ENCODE measurements around the gene NHS.

NHS gene

DNA sequence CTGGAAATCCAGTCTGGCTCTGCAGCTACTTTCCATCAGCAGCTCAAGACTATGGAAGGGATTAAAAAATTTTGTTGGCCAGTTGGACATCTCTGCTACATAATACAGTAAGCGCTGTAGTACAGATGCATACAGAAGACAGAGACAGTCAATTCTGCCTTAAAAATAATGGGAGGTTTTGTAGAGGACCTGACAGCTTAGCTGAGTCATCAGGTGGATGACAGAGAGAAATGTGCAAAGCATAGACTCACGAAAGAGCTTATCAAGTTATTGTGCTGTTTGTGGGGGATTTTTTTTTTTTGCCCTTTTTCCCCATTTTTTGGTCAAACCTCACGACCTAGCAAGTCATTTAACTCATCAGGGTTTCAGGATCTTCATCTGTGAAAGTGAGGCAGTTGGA, 213.3 kb downstream of the NHS start:
- Histone ChIP-seq H3K27ac (no peak overlapping the region), H3K4me3 (no peak overlapping the region), H3K4me1 (peaks cover 0 to 21% (median 3%) of the 10 kb centered on the region in 4 donors), H3K9me3 (no peaks in the 10 kb centered on the region), H3K36me3 (no peaks in the 10 kb centered on the region), H3K27me3 (no peaks in the 10 kb centered on the region)
- TF ChIP-seq, protein P1, sequence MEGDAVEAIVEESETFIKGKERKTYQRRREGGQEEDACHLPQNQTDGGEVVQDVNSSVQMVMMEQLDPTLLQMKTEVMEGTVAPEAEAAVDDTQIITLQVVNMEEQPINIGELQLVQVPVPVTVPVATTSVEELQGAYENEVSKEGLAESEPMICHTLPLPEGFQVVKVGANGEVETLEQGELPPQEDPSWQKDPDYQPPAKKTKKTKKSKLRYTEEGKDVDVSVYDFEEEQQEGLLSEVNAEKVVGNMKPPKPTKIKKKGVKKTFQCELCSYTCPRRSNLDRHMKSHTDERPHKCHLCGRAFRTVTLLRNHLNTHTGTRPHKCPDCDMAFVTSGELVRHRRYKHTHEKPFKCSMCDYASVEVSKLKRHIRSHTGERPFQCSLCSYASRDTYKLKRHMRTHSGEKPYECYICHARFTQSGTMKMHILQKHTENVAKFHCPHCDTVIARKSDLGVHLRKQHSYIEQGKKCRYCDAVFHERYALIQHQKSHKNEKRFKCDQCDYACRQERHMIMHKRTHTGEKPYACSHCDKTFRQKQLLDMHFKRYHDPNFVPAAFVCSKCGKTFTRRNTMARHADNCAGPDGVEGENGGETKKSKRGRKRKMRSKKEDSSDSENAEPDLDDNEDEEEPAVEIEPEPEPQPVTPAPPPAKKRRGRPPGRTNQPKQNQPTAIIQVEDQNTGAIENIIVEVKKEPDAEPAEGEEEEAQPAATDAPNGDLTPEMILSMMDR (IDR thresholded peaks at IDR 0.05) = no peak
- intact Hi-C loops (cut with DNase I; ENCODE audit: low total_unique reads) = no loop called here
- no peak for DNase-seq

DNA sequence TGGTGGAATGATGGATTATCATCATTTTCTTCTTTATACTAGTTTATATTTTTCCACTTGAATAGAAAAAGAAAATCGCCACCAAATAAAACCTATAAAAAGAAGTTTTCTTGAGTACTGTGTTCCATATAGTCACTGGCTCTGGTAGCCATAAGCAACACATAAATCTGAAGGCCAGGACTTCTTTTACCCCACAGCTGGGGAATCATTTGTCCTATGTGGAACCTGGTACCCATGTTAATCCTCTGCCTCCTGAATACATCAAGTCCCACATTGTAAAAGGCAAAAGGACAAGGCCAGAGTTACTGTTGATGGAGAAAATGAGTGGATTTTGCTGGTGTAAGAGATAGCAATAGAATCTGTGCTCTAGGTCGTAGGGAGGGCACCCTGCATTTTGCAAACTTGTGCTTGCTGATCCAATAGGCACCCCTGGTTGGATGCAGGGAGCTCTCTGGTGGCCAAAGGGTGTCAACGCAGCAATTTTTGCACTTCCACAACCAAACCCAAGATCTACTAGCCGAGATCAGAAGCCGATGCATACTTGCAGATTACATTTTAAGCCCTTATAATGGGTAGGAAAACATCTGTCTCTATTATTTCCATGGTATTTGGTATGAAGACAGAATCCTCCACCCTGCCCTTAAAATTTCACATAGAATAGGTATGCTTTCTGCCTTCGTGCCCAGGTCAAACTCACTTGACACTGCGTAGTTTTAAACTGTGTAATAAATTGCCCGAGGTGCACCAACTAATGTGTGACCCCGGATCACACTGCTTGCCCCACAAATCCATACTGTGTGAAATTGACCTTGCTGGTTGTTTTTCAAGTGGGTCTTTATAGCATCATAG, 216.1 kb downstream of the NHS start:
- Histone ChIP-seq H3K27me3 (no peaks in the 10 kb centered on the region), H3K4me3 (peak overlapping the region; percentile 28 to 32), H3K36me3 (no peaks in the 10 kb centered on the region), H3K4me1 (peaks cover 0 to 41% (median 9%) of the 10 kb centered on the region in 4 donors), H3K27ac (peak overlapping the region; percentile 57 to 75), H3K9me3 (no peaks in the 10 kb centered on the region)
- intact Hi-C loops (cut with DNase I; ENCODE audit: low total_unique reads) = loop anchor here (2.0 kb wide), 1 partner anchor 214 kb away; no protein-coding TSS in a partner anchor
- DNase-seq = peak; percentile 69 to 77
- TF ChIP-seq, protein P1 (IDR thresholded peaks at IDR 0.05) = peak; percentile 65

DNA sequence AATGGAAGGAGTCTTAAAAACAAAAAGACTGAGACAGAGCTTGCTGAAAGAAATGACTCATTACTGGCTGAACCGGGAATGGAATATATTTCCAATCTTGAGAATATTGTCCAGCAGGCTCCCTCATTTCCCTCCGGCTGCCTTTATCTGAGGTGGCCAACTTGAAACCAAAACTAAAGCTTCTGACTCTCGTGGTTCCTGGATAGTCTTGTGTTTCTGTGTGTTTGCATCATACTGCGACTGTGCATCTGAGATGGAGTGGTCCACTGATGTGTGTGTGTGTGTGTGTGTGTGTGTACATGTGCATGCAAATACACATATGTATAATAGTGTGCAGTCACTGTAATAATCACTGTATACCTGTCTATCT, 216.7 kb downstream of the NHS start:
- Histone ChIP-seq H3K36me3 (no peaks in the 10 kb centered on the region), H3K27me3 (no peaks in the 10 kb centered on the region), H3K4me3 (peak overlapping the region; percentile 28 to 32), H3K27ac (peak overlapping the region; percentile 57 to 75), H3K9me3 (no peaks in the 10 kb centered on the region), H3K4me1 (peaks cover 0 to 47% (median 13%) of the 10 kb centered on the region in 4 donors)
- intact Hi-C loops (cut with DNase I; ENCODE audit: low total_unique reads) = loop anchor here (2.0 kb wide), 1 partner anchor 215 kb away; no protein-coding TSS in a partner anchor
- peak in 1 of 2 donors; percentile 22 for DNase-seq
- TF ChIP-seq, protein P1 (IDR thresholded peaks at IDR 0.05) = no peak

DNA sequence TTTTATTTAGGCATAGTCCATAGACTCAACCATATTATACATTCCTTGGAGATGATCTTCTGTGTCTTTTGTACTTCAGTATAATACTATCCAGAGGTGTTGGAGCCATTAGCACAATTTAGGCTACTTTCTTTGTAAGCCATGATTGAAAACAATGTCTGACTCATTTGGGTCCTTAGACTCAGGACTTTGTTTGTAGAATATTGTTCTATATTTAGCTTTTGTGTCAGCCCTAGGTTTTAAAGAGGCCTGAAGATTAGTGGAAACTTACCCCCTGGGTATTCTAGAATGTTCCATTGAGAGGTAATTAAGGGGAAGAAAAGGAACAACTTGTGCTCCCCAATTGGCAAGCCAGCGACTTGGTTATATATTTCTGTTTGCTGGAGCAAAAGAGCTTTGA, 217.1 kb downstream of the NHS start:
- intact Hi-C loops (cut with DNase I; ENCODE audit: low total_unique reads) = no loop called here
- H3K4me3 ChIP-seq = peak overlapping the region; percentile 28 to 32
- peak overlapping the region; percentile 57 to 75 for H3K27ac ChIP-seq
- peaks cover 0 to 51% (median 14%) of the 10 kb centered on the region in 4 donors for H3K4me1 ChIP-seq
- TF ChIP-seq, protein P1 (IDR thresholded peaks at IDR 0.05) = no peak
- H3K27me3 ChIP-seq = no peaks in the 10 kb centered on the region
- no peaks in the 10 kb centered on the region for H3K36me3 ChIP-seq
- no peak for DNase-seq
- no peaks in the 10 kb centered on the region for H3K9me3 ChIP-seq

DNA sequence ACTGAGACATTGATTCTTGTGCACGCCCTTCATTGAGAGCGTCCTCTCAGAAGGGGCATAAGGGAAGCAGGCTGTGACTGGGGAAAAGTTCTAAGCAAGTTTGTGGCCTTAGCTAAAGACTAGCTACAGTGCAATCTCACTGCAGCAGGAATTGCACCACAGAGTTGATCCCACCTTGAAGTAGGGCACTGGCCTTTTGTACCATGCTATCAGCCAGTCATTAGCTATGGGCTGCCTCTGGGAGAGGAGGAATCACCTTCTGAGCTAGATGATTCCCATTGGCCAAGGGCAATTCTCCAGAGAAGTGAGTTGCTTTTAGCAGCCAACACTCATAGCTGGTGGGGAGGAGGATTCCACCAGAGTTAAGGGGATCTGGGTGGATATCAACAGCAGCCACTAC, 219.7 kb downstream of the NHS start:
- no peak for DNase-seq
- no peaks in the 10 kb centered on the region for H3K36me3 ChIP-seq
- no peak overlapping the region for H3K4me3 ChIP-seq
- no peaks in the 10 kb centered on the region for H3K27me3 ChIP-seq
- TF ChIP-seq, protein P1 (IDR thresholded peaks at IDR 0.05) = no peak
- H3K9me3 ChIP-seq = no peaks in the 10 kb centered on the region
- intact Hi-C loops (cut with DNase I; ENCODE audit: low total_unique reads) = no loop called here
- peak overlapping the region in 1 of 2 donors; percentile 75 for H3K27ac ChIP-seq
- peaks cover 0 to 75% (median 23%) of the 10 kb centered on the region in 4 donors for H3K4me1 ChIP-seq
